Measurements from ENCODE around the gene EED. TPM values are rescaled to one million over a fixed set of nuclear protein-coding genes. Genes with fewer than 3 reads are reported as not detected.

The EED gene, protein sequence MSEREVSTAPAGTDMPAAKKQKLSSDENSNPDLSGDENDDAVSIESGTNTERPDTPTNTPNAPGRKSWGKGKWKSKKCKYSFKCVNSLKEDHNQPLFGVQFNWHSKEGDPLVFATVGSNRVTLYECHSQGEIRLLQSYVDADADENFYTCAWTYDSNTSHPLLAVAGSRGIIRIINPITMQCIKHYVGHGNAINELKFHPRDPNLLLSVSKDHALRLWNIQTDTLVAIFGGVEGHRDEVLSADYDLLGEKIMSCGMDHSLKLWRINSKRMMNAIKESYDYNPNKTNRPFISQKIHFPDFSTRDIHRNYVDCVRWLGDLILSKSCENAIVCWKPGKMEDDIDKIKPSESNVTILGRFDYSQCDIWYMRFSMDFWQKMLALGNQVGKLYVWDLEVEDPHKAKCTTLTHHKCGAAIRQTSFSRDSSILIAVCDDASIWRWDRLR
- total RNA-seq: 23.5 TPM

DNA sequence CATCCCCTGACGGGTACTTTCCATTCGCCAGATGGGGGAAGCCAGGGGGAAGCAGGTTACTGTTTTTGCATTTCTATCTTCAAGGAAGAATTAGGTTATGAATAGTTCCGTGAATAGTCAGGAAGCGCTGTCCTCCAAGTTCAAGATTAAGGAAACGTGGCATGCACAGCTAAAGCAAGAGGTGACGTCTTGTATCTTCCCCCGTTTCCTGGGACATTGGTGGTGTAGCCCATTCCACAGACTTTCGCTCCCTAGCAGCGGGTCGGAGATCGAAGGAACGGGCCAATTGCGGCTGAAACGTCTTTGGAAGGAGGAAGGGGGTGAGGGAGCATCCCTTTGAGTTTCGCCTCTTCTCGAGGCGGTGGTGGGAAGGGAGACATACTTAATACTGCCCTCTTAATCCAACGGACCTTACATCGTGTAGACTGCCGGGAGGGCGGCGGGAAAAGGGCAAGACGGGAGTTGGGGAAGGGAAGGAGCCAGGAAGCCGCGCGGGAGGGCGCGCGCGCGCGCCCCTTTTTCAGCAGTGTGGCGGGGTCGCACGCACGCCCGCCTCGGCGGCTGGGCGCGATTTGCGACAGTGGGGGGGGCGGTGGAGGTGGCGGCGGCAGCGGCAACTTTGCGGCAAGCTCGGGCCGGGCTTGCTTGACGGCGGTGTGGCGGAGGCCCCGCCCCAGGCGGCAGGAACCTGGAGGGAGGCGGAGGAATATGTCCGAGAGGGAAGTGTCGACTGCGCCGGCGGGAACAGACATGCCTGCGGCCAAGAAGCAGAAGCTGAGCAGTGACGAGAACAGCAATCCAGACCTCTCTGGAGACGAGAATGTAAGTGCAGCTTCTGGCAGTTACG, at the start of gene EED:
Gene EED (plus strand): TSS at position 232 of the 847 bp plus-strand sequence. CDS start 477 bp downstream, at position 709.

DNA sequence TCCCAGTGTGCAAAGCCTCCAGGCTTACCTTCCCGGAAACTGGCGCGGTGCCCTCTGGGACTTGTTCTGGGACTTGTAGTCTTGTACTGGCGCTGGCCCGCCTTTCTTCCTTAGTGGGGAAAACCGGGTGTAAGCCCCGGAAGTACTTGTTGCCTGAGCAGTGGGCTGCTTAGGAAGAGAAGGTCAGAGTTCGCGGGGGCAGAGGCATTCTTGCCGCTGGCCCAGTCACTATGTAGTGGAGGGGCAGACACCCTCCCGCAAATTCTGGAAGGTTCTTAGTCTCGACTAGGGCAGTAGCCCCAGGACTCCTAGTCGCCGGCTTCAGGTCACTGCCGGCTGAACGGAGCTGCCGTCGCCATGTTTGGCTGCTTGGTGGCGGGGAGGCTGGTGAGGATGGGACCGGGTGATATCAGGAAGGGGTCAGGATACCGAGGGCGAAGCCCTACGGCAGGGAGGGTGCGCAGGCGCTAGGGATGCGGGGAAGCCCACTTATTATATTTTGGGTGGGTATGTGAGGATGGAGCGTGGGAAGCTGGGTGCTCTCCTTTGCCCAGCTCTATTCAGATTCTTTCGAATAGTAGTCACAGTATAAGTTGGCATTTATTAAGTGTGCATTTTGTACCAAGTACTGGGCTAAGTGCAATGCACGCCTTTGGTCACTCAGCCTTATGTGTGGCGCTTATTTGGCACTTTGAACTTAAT, 57.7 kb downstream of the EED start, which contains the start of gene HIKESHI:
Gene HIKESHI (plus strand): TSS at position 149 of the 702 bp plus-strand sequence. CDS start 209 bp downstream, at position 358.

Small RNA genes lying within 50 kb of the gene (small RNA-seq; reads per million reads assigned to genes)
- gene RF00017 (ENCODE audit: low replicate concordance) (not detected), gene RN7SL225P (ENCODE audit: low replicate concordance) (not detected)

Other genes starting within 250 kb of the EED start
- gene PICALM, start 175.7 kb upstream of the EED start, total RNA-seq: 430 TPM
- gene HIKESHI, start 57.5 kb downstream of the EED start, total RNA-seq: 32.9 TPM
- gene CCDC81, start 130.1 kb downstream of the EED start, total RNA-seq: 2.6 TPM